H1 (cell line): ENCODE results near the gene FHIP2A. TPM values are rescaled to one million over a fixed set of nuclear protein-coding genes. Genes with fewer than 3 reads are reported as not detected.

Experiments used
- CHD1 ChIP-seq: IDR thresholded peaks from 2 replicates; pipeline ENCODE4 v1.6.1; 2012; ENCODE audit warnings: low read depth, low read length, improper control_type of control experiment
- CREB1 ChIP-seq: IDR thresholded peaks from 2 replicates; pipeline ENCODE4 v1.6.1; 2012; ENCODE audit warnings: inconsistent platforms
- CTBP2 ChIP-seq: IDR thresholded peaks from 2 replicates; pipeline ENCODE4 v1.7.0; 2011; ENCODE audit warnings: borderline replicate concordance, mild to moderate bottlenecking, moderate library complexity, mixed read lengths, low read length; ENCODE audit not compliant: insufficient read depth, insufficient read length
- EP300 ChIP-seq, 2 experiments: IDR thresholded peaks; 1 replicate in 1 of 2; 2 replicates in 1 of 2; pipeline ENCODE4 v1.6.1; 2011 to 2012; ENCODE audit warnings: low read depth in 2 of 2, low read length in 2 of 2, mild to moderate bottlenecking in 2 of 2, borderline replicate concordance in 1 of 2, inconsistent platforms in 1 of 2, moderate library complexity in 1 of 2
- HDAC6 ChIP-seq: IDR thresholded peaks from one replicate; pipeline ENCODE4 v1.7.1; 2012; ENCODE audit warnings: low read depth, mild to moderate bottlenecking, inconsistent platforms, low read length, moderate library complexity
- POU5F1 ChIP-seq: IDR thresholded peaks from 2 replicates; pipeline ENCODE4 v1.6.1; 2011; ENCODE audit warnings: low read depth, mild to moderate bottlenecking, low read length, moderate library complexity
- TEAD4 ChIP-seq: IDR thresholded peaks from 2 replicates; pipeline ENCODE4 v1.6.1; 2012; ENCODE audit warnings: low read depth, low read length, inconsistent platforms, mixed read lengths
- USF2 ChIP-seq: IDR thresholded peaks from 2 replicates; pipeline ENCODE4 v1.6.1; 2011; ENCODE audit warnings: low read length, improper control_type of control experiment
- polyA plus RNA-seq, 7 experiments: library from polyadenylated mRNA; depleted of rRNA in 3 of 7; stranded (reverse) in 5 of 7; unstranded in 2 of 7; fragments of >200 nt in 5 of 7; fragments of 200-250 nt in 2 of 7; gene quantifications; 1 replicate in 5 of 7; 2 replicates in 1 of 7; 4 replicates in 1 of 7; pipeline versions ENCODE4 v1.2.1 to v1.2.3, GENCODE V29; 2011 to 2013; ENCODE audit warnings: missing spikeins in 2 of 7, mixed read lengths in 2 of 7
- total RNA-seq: library from RNA; stranded (reverse); fragmentation: NEBNext Ultra II Directional; extraction: Animal tissue kit (Norgen Biotek cat#: 25700); gene quantifications from 2 replicates; pipeline ENCODE4 v1.2.1, GENCODE V29; 2021

Gene FHIP2A
- total and polyA plus RNA-seq, 2 of the 8 experiments (the other 6 are each of a cell fraction or from before 2014, with no cell fraction given): 4.5 to 15.0 TPM

- TF ChIP-seq USF2 (no peak), CREB1 (no peak), CHD1 (no peak), CTBP2 (no peak), HDAC6 (no peak), TEAD4 (no peak), POU5F1 (no peak), EP300 (IDR thresholded peaks at IDR 0.05; ENCODE audit: borderline replicate concordance in 1 of 2, low read depth in 2 of 2, low read length in 2 of 2) (no peak)
Observed at GRCh38 chr10:114823077-114823463, 1.5 kb downstream of the FHIP2A start (continued).
